Adrenal gland (tissue), 12 donors: ENCODE measurements around the gene C11orf86. TPM values are rescaled to one million over a fixed set of nuclear protein-coding genes. Genes with fewer than 3 reads are reported as not detected.

Experiments used
- DNase-seq, 7 donors: peaks; one replicate each; pipeline ENCODE4 v3.0.0-alpha.2; 2019 to 2020
- H3K27ac ChIP-seq, 5 donors: fragments of 200-600 bp; sonication (generic) in 4 of 5; 1 replicate in 3 of 5; 2 replicates in 2 of 5; pipeline versions ENCODE4 v1.5.1 to v1.8.0; 2016 to 2020; ENCODE audit warnings: mild to moderate bottlenecking in 1 of 5
- H3K27me3 ChIP-seq: fragments of 200-600 bp; 2 replicates; pipeline ENCODE4 v1.8.0; 2021
- H3K36me3 ChIP-seq, 2 donors: fragments of 200-600 bp; replicated peaks in 1 of 2; 1 replicate in 1 of 2; 2 replicates in 1 of 2; pipeline versions ENCODE4 v1.5.1 to v1.8.0; 2018 to 2022
- H3K4me1 ChIP-seq, 2 donors: fragments of 200-600 bp; replicated peaks in 1 of 2; 1 replicate in 1 of 2; 2 replicates in 1 of 2; pipeline versions ENCODE4 v1.5.1 to v1.8.0; 2018 to 2021
- H3K4me3 ChIP-seq, 4 donors: fragments of 200-600 bp; sonication (generic) in 3 of 4; one replicate each; pipeline ENCODE4 v1.5.1; 2016 to 2018
- H3K9me3 ChIP-seq, 3 donors: fragments of 200-600 bp; sonication (generic) in 1 of 3; replicated peaks in 1 of 3; 1 replicate in 2 of 3; 2 replicates in 1 of 3; pipeline versions ENCODE4 v1.5.1 to v1.8.0; 2016 to 2021
- POLR2A ChIP-seq, 2 donors: fragments of 450-650 bp; IDR thresholded peaks; one replicate each; pipeline ENCODE4 v1.6.1; 2017; ENCODE audit warnings: antibody characterized with exemption in 2 of 2, mild to moderate bottlenecking in 2 of 2, moderate library complexity in 1 of 2
- WGBS, 4 donors: extraction: QIAGEN DNeasy Blood & Tissue Kit in 2 of 4; methylation state at CpG; one replicate each; pipeline versions ENCODE4 v1.1.5 to v1.1.7; 2013 to 2017; 5-methylcytosine and 5-hydroxymethylcytosine counted together
- intact Hi-C, 2 donors: fragments of 100-400 bp; cut with DNase I; formaldehyde crosslinking; loops; one replicate each; pipeline versions ENCODE4 v1.14.1 to v1.15.0; 2022 to 2023
- polyA plus RNA-seq, 3 donors: library from polyadenylated mRNA; stranded (reverse); fragments of 200-250 nt in 2 of 3; fragments of 350-450 nt in 1 of 3; fragmentation: Illumina TruSeq in 1 of 3; extraction: RNeasy Lipid Tissue Mini Kit (QIAGEN cat#74804) in 1 of 3; gene quantifications; one replicate each; pipeline ENCODE4 v1.2.3, GENCODE V29; 2013 to 2014
- total RNA-seq, 9 donors: library from RNA; depleted of rRNA in 4 of 9; stranded (reverse); fragments of >200 nt in 4 of 9; fragments of 120-200 nt in 1 of 9; fragmentation: NEBNext Ultra II Directional in 1 of 9; extraction: Animal tissue kit (Norgen Biotek cat#: 25700) in 1 of 9; gene quantifications; one replicate each; pipeline versions ENCODE4 v1.1.0 to v1.2.4, GENCODE V29; 2013 to 2023
- TF ChIP-seq, protein P1 (sequence below), 6 experiments: fragments of 450-650 bp in 4 of 6; fragments of 200-600 bp in 2 of 6; sonication (generic) in 1 of 6; IDR thresholded peaks; 1 replicate in 5 of 6; 2 replicates in 1 of 6; pipeline versions ENCODE4 v1.5.1 to v1.8.0; 2016 to 2021; ENCODE audit warnings: antibody characterized with exemption in 6 of 6, mild to moderate bottlenecking in 2 of 6, moderate library complexity in 1 of 6
- donor health status: healthy with polysubstance abuse.
- donor health status: Bipolar disorder and iron deficiency.
- donor health status: DM: yes; HTN: yes; CAD: no.
- donor health status: DM: no; HTN: no; CAD: no.
- donor health status: DM: no; HTN: no; CAD: no.
- donor health status: DM: yes; HTN: yes; CAD: no.

C11orf86 gene
- total and polyA plus RNA-seq, 12 donors = 0.25 to 29.9 (median 1.00) TPM; not detected in 1

DNA sequence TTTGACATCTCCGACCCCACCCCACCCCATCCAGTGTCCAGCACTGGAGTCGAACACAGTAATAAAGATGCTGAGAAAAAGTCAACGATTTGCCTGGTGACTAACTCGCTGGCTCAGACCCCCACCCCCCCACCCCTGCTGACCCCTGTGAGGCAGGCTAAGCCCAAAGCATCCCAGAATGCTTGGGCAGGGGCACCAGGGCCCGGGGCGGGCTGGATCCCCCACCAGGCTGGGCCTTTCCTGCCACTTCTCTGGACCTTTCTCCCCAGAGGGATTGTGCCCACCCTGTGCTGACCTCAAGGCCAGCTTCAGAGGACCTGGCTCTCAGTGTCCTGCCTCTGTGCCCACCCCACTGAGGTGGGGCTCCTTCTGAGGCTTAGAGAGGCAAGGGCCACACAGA, 1.8 kb downstream of the C11orf86 start:
- H3K4me1 ChIP-seq = peaks cover 4 to 13% of the 10 kb centered on the region in 2 donors
- TF ChIP-seq, protein P1, sequence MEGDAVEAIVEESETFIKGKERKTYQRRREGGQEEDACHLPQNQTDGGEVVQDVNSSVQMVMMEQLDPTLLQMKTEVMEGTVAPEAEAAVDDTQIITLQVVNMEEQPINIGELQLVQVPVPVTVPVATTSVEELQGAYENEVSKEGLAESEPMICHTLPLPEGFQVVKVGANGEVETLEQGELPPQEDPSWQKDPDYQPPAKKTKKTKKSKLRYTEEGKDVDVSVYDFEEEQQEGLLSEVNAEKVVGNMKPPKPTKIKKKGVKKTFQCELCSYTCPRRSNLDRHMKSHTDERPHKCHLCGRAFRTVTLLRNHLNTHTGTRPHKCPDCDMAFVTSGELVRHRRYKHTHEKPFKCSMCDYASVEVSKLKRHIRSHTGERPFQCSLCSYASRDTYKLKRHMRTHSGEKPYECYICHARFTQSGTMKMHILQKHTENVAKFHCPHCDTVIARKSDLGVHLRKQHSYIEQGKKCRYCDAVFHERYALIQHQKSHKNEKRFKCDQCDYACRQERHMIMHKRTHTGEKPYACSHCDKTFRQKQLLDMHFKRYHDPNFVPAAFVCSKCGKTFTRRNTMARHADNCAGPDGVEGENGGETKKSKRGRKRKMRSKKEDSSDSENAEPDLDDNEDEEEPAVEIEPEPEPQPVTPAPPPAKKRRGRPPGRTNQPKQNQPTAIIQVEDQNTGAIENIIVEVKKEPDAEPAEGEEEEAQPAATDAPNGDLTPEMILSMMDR (IDR thresholded peaks at IDR 0.05) = no peak
- TF ChIP-seq POLR2A (IDR thresholded peaks at IDR 0.05) = no peak
- DNase-seq = no peak
- no peak overlapping the region for H3K4me3 ChIP-seq
- intact Hi-C loops = loop anchor here in 1 of 2 donors (10.0 kb wide), 1 partner anchor 282 kb away; no protein-coding TSS in a partner anchor
- H3K27ac ChIP-seq = no peak overlapping the region
- H3K9me3 ChIP-seq = peaks cover 0 to 7% (median 0%) of the 10 kb centered on the region in 3 donors
- WGBS, 4 donors = 82 to 97% (median 90%) methylated on average over 4 to 6 of the region's 6 CpGs
- no peaks in the 10 kb centered on the region for H3K36me3 ChIP-seq
- no peaks in the 10 kb centered on the region for H3K27me3 ChIP-seq

- TF ChIP-seq POLR2A (IDR thresholded peaks at IDR 0.05) = no peak
- TF ChIP-seq, protein P1 (IDR thresholded peaks at IDR 0.05) = no peak
- Histone ChIP-seq H3K27ac (no peak overlapping the region), H3K9me3 (peaks cover 0 to 7% (median 0%) of the 10 kb centered on the region in 3 donors), H3K4me3 (no peak overlapping the region), H3K27me3 (no peaks in the 10 kb centered on the region), H3K36me3 (no peaks in the 10 kb centered on the region), H3K4me1 (peaks cover 4 to 18% of the 10 kb centered on the region in 2 donors)
- DNase-seq = no peak
- intact Hi-C loops = loop anchor here in 1 of 2 donors (10.0 kb wide), 1 partner anchor 283 kb away; no protein-coding TSS in a partner anchor
- WGBS, 4 donors = 85 to 97% (median 96%) methylated on average over 2 of the region's 2 CpGs
Measured at GRCh38 chr11:66978229-66978628, 3.1 kb downstream of the C11orf86 start.

DNA sequence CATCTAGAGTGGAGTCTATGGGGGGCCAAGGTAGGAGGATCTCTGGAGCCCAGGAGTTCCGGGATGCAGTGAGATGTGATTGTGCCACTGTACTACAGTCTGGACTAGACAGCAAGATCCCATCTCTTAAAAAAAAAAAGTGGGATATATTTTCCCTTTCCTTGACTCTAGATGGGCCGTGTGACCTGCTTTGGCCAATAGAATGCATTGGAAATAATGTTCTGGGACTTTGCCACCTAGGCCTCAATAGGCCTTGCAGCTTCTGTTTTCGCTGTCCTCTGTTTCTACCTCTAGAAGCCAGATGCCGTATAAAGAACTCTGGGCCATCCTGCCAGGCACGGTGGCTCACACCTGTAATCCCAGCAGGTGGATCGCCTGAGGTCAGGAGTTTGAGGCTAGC, 3.6 kb downstream of the C11orf86 start:
- no peak for DNase-seq
- no peaks in the 10 kb centered on the region for H3K36me3 ChIP-seq
- intact Hi-C loops = loop anchor here in 1 of 2 donors (10.0 kb wide), 1 partner anchor 284 kb away; no protein-coding TSS in a partner anchor
- H3K4me3 ChIP-seq = no peak overlapping the region
- no peaks in the 10 kb centered on the region for H3K27me3 ChIP-seq
- no peak overlapping the region for H3K27ac ChIP-seq
- 92 to 98% (median 97%) methylated on average over 5 to 6 of the region's 6 CpGs for WGBS, 4 donors
- TF ChIP-seq, protein P1 (IDR thresholded peaks at IDR 0.05) = no peak
- no peak for TF ChIP-seq POLR2A (IDR thresholded peaks at IDR 0.05)
- H3K4me1 ChIP-seq = peaks cover 4 to 17% of the 10 kb centered on the region in 2 donors
- peaks cover 0 to 7% (median 0%) of the 10 kb centered on the region in 3 donors for H3K9me3 ChIP-seq

- 91 to 98% (median 94%) methylated on average over 2 of the region's 2 CpGs for WGBS, 4 donors
- H3K27me3 ChIP-seq = no peaks in the 10 kb centered on the region
- H3K27ac ChIP-seq = no peak overlapping the region
- intact Hi-C loops = loop anchor here in 1 of 2 donors (10.0 kb wide), 1 partner anchor 285 kb away; no protein-coding TSS in a partner anchor
- no peak for DNase-seq
- H3K4me1 ChIP-seq = peaks cover 4 to 10% of the 10 kb centered on the region in 2 donors
- H3K36me3 ChIP-seq = no peaks in the 10 kb centered on the region
- no peak for TF ChIP-seq POLR2A (IDR thresholded peaks at IDR 0.05)
- TF ChIP-seq, protein P1 (IDR thresholded peaks at IDR 0.05) = no peak
- H3K9me3 ChIP-seq = peaks cover 0 to 7% (median 0%) of the 10 kb centered on the region in 3 donors
- H3K4me3 ChIP-seq = no peak overlapping the region
Measured at GRCh38 chr11:66979336-66979980, 4.4 kb downstream of the C11orf86 start.
